Measurements from ENCODE around the gene KCNE4.

GRCh38 chr2:223095207-223095606 is 43.2 kb downstream of the KCNE4 start:
- TF ChIP-seq CTCF (IDR thresholded peaks at IDR 0.05; ENCODE audit: low read length): no peak
- no peak for TF ChIP-seq EZH2 (optimal IDR thresholded peaks at IDR 0.05; ENCODE audit: low read depth, low read length)
- no peak for TF ChIP-seq EZH2phosphoT487 (IDR thresholded peaks at IDR 0.05; ENCODE audit: low read length)
